HepG2 (cell line): ENCODE results near the gene GPR25. TPM values are rescaled to one million over a fixed set of nuclear protein-coding genes. Genes with fewer than 3 reads are reported as not detected.

Source experiments
- PRDM10 ChIP-seq: sonication (generic); formaldehyde crosslinking; IDR thresholded peaks from 2 replicates; pipeline ENCODE4 v1.4.0; 2020; ENCODE audit warnings: low read depth, missing genetic modification reagents
- ZFP36L1 ChIP-seq: sonication (generic); formaldehyde crosslinking; IDR thresholded peaks from 2 replicates; pipeline ENCODE4 v1.8.0; 2022; ENCODE audit warnings: mild to moderate bottlenecking, missing genetic modification reagents, moderate library complexity
- ZHX2 ChIP-seq, 2 experiments: sonication (generic) in 1 of 2; formaldehyde crosslinking in 1 of 2; IDR thresholded peaks; 2 replicates each; pipeline versions ENCODE4 v1.6.1 to v1.9.0; 2014 to 2022; ENCODE audit warnings: antibody characterized with exemption in 1 of 2, borderline replicate concordance in 1 of 2, inconsistent platforms in 1 of 2, low read depth in 1 of 2, missing genetic modification reagents in 1 of 2
- ZNF646 ChIP-seq: sonication (generic); formaldehyde crosslinking; IDR thresholded peaks from 2 replicates; pipeline ENCODE4 v1.9.0; 2021; ENCODE audit warnings: mild to moderate bottlenecking, missing genetic modification reagents
- ZNF776 ChIP-seq: sonication (generic); formaldehyde crosslinking; IDR thresholded peaks from 2 replicates; pipeline ENCODE4 v1.4.0; 2020; ENCODE audit warnings: mild to moderate bottlenecking, missing genetic modification reagents
- ZNF839 ChIP-seq: sonication (generic); formaldehyde crosslinking; IDR thresholded peaks from 2 replicates; pipeline ENCODE4 v1.4.0; 2020; ENCODE audit warnings: missing genetic modification reagents, mild to moderate bottlenecking, borderline replicate concordance
- polyA plus RNA-seq, 8 experiments: library from polyadenylated mRNA; depleted of rRNA in 3 of 8; stranded (reverse) in 7 of 8; unstranded in 1 of 8; fragments of >200 nt; fragmentation: Illumina TruSeq in 4 of 8; extraction: Trizol in 4 of 8; gene quantifications; 2 replicates each; pipeline versions ENCODE4 v1.2.1 to v1.2.3, GENCODE V29; 2011 to 2016; ENCODE audit warnings: low read depth in 4 of 8, missing spikeins in 1 of 8, mixed read lengths in 1 of 8; ENCODE audit not compliant: insufficient read depth in 1 of 8
- total RNA-seq, 5 experiments: library from RNA; depleted of rRNA; stranded (reverse); fragments of >200 nt; fragmentation: Illumina TruSeq; extraction: Trizol; gene quantifications; 2 replicates each; pipeline ENCODE4 v1.2.3, GENCODE V29; 2016; ENCODE audit warnings: low read depth in 1 of 5
- TF ChIP-seq, protein P1 (sequence below): sonication (generic); formaldehyde crosslinking; IDR thresholded peaks from 2 replicates; pipeline ENCODE4 v1.8.1; 2023; ENCODE audit warnings: mild to moderate bottlenecking, missing genetic modification reagents, borderline replicate concordance
- TF ChIP-seq, protein P2 (sequence below): sonication (generic); formaldehyde crosslinking; IDR thresholded peaks from 2 replicates; pipeline ENCODE4 v1.5.0; 2020; ENCODE audit warnings: mild to moderate bottlenecking, low read depth, missing genetic modification reagents, borderline replicate concordance
- TF ChIP-seq, protein P3 (sequence below): sonication (generic); formaldehyde crosslinking; conservative IDR thresholded peaks from 2 replicates; pipeline ENCODE4 v1.8.0; 2022; ENCODE audit warnings: missing genetic modification reagents

The GPR25 gene
- total and polyA plus RNA-seq, 2 of the 13 experiments (the other 11 are each of a cell fraction or from before 2014, with no cell fraction given) = not detected

DNA sequence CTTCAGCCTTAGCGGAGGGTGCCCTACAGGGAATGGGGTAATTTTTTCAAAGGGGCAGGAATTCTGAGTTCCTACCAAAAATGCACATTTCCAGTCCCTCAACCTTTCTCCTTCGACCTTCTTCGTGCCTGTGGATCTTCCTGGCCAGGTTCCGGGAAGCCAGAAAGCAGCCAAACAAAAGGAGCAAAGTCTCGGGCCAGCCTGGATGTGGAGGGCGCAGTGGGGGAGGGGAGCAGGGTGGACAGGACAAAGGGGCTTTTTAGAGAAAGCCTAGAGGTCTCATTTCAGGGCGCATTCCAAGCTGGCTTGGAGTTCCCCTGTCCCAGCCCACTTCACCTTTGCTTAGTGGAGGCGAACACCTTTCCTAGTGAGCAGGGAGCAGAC lies 19.0 kb downstream of the GPR25 start (continued):
- no peak for TF ChIP-seq ZHX2 (IDR thresholded peaks at IDR 0.05; ENCODE audit: low read depth)
- no peak for TF ChIP-seq ZHX2 (CRISPR knock-in tag; IDR thresholded peaks at IDR 0.05; ENCODE audit: borderline replicate concordance)
- no peak for TF ChIP-seq ZNF646 (CRISPR knock-in tag)
- no peak for TF ChIP-seq PRDM10
- no peak for TF ChIP-seq ZNF776 (CRISPR knock-in tag)
- TF ChIP-seq, protein P1, sequence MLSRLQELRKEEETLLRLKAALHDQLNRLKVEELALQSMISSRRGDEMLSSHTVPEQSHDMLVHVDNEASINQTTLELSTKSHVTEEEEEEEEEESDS (CRISPR knock-in tag) = no peak
- TF ChIP-seq, protein P2, sequence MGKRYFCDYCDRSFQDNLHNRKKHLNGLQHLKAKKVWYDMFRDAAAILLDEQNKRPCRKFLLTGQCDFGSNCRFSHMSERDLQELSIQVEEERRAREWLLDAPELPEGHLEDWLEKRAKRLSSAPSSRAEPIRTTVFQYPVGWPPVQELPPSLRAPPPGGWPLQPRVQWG (CRISPR knock-in tag) = no peak
- no peak for TF ChIP-seq ZNF839 (CRISPR knock-in tag)
- TF ChIP-seq ZFP36L1 (CRISPR knock-in tag) = no peak
- TF ChIP-seq, protein P3, sequence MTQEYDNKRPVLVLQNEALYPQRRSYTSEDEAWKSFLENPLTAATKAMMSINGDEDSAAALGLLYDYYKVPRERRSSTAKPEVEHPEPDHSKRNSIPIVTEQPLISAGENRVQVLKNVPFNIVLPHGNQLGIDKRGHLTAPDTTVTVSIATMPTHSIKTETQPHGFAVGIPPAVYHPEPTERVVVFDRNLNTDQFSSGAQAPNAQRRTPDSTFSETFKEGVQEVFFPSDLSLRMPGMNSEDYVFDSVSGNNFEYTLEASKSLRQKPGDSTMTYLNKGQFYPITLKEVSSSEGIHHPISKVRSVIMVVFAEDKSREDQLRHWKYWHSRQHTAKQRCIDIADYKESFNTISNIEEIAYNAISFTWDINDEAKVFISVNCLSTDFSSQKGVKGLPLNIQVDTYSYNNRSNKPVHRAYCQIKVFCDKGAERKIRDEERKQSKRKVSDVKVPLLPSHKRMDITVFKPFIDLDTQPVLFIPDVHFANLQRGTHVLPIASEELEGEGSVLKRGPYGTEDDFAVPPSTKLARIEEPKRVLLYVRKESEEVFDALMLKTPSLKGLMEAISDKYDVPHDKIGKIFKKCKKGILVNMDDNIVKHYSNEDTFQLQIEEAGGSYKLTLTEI (CRISPR knock-in tag) = no peak
